GM23338 (cell line): ENCODE data around the gene ACOXL. TPM values are rescaled to one million over a fixed set of nuclear protein-coding genes. Genes with fewer than 3 reads are reported as not detected.

Experiments used
- ATAC-seq: fragments of 200-7000 bp; cut with Tn5 transposase; 3 replicates; pipeline ENCODE4 v1.9.1; 2020
- DNase-seq: peaks from one replicate; pipeline ENCODE4 v3.0.0-alpha.2; 2015; ENCODE audit warnings: low spot score
- H2AFZ ChIP-seq: fragments of 200-600 bp; sonication (generic); 2 replicates; pipeline ENCODE4 v1.8.0; 2016; ENCODE audit warnings: antibody characterized with exemption, mild to moderate bottlenecking, moderate library complexity
- H3F3A ChIP-seq: fragments of 200-600 bp; sonication (generic); replicated peaks from 2 replicates; pipeline ENCODE4 v1.8.0; 2017; ENCODE audit warnings: antibody characterized with exemption, mixed run types, low read depth
- H3K27ac ChIP-seq: fragments of 200-600 bp; sonication (generic); 2 replicates; pipeline ENCODE4 v1.6.1; 2016; ENCODE audit warnings: low read depth
- H3K27me3 ChIP-seq: fragments of 200-600 bp; sonication (generic); 2 replicates; pipeline ENCODE4 v1.8.0; 2016; ENCODE audit warnings: mild to moderate bottlenecking, mixed run types, moderate library complexity; ENCODE audit not compliant: insufficient read depth
- H3K36me3 ChIP-seq: fragments of 200-600 bp; sonication (generic); 2 replicates; pipeline ENCODE4 v1.8.0; 2016; ENCODE audit warnings: mild to moderate bottlenecking; ENCODE audit not compliant: insufficient read depth
- H3K4me1 ChIP-seq: fragments of 200-600 bp; sonication (generic); 2 replicates; pipeline ENCODE4 v1.8.0; 2016; ENCODE audit warnings: mild to moderate bottlenecking, moderate library complexity; ENCODE audit not compliant: insufficient read depth
- H3K4me2 ChIP-seq: fragments of 200-600 bp; sonication (generic); 2 replicates; pipeline ENCODE4 v1.7.1; 2017; ENCODE audit warnings: mixed run types
- H3K4me3 ChIP-seq: fragments of 200-600 bp; sonication (generic); 2 replicates; pipeline ENCODE4 v1.6.1; 2016; ENCODE audit warnings: mixed run types
- H3K79me2 ChIP-seq: fragments of 200-600 bp; sonication (generic); replicated peaks from 2 replicates; pipeline ENCODE4 v1.8.0; 2017; ENCODE audit warnings: mild to moderate bottlenecking; ENCODE audit not compliant: insufficient read depth
- H3K9me2 ChIP-seq: fragments of 200-600 bp; sonication (generic); 2 replicates; pipeline ENCODE4 v1.8.0; 2017; ENCODE audit not compliant: insufficient read depth
- H4K20me1 ChIP-seq: fragments of 200-600 bp; sonication (generic); replicated peaks from 2 replicates; pipeline ENCODE4 v1.8.0; 2017; ENCODE audit warnings: mild to moderate bottlenecking; ENCODE audit not compliant: insufficient read depth
- H3K27ac Mint-ChIP-seq: 2 replicates; pipeline ENCODE4 v1.8.0; 2020; ENCODE audit warnings: inconsistent platforms, mild to moderate bottlenecking, moderate library complexity, mixed read lengths
- H3K27me3 Mint-ChIP-seq: 3 replicates; pipeline ENCODE4 v1.8.0; 2022; ENCODE audit warnings: low read depth, mild to moderate bottlenecking, moderate library complexity, mixed read lengths, inconsistent platforms; ENCODE audit not compliant: insufficient read depth, poor library complexity
- H3K36me3 Mint-ChIP-seq: 3 replicates; pipeline ENCODE4 v1.8.0; 2021; ENCODE audit warnings: low read depth, mild to moderate bottlenecking, inconsistent platforms, moderate library complexity, mixed read lengths
- H3K4me1 Mint-ChIP-seq: 3 replicates; pipeline ENCODE4 v1.8.0; 2020; ENCODE audit warnings: mild to moderate bottlenecking, inconsistent platforms, mixed read lengths
- H3K4me3 Mint-ChIP-seq: 3 replicates; pipeline ENCODE4 v1.8.0; 2021; ENCODE audit warnings: moderate library complexity, mild to moderate bottlenecking, inconsistent platforms, mixed read lengths
- H3K9me3 Mint-ChIP-seq: 3 replicates; pipeline ENCODE4 v1.8.0; 2020; ENCODE audit warnings: moderate library complexity, mild to moderate bottlenecking, inconsistent platforms, mixed read lengths
- CREB1 ChIP-seq: fragments of 250-450 bp; sonication (Bioruptor Pico); IDR thresholded peaks from 2 replicates; pipeline ENCODE4 v1.5.0; 2020; ENCODE audit warnings: low read depth, mild to moderate bottlenecking, moderate library complexity
- ETS1 ChIP-seq: IDR thresholded peaks from 2 replicates; pipeline ENCODE4 v1.6.1; 2016; ENCODE audit warnings: antibody characterized with exemption
- POLR2AphosphoS5 ChIP-seq: IDR thresholded peaks from 2 replicates; pipeline ENCODE4 v1.6.1; 2016; ENCODE audit warnings: antibody characterized with exemption, low read depth
- ZNF331 ChIP-seq: fragments of 250-450 bp; sonication (Bioruptor Pico); IDR thresholded peaks from 2 replicates; pipeline ENCODE4 v1.5.0; 2020; ENCODE audit warnings: low read depth, mild to moderate bottlenecking, moderate library complexity
- polyA plus RNA-seq: library from polyadenylated mRNA; unstranded; fragments of >200 nt; fragmentation: Nextera tagmentation; extraction: Ambion mirVana; gene quantifications from 2 replicates; pipeline ENCODE4 v1.2.1, GENCODE V29; 2016
- total RNA-seq: library from RNA; depleted of rRNA; stranded (reverse); fragments of >200 nt; shearing (Covaris generic); gene quantifications from 2 replicates; pipeline ENCODE4 v1.2.3, GENCODE V29; 2014
- TF ChIP-seq, protein P1 (sequence below): fragments of 250-450 bp; sonication (Bioruptor Pico); IDR thresholded peaks from 2 replicates; pipeline ENCODE4 v1.5.0; 2020; ENCODE audit warnings: mild to moderate bottlenecking, moderate library complexity

ACOXL gene
- total and polyA plus RNA-seq, 2 experiments from 2014 or later: 9.0 to 14.7 TPM

DNA sequence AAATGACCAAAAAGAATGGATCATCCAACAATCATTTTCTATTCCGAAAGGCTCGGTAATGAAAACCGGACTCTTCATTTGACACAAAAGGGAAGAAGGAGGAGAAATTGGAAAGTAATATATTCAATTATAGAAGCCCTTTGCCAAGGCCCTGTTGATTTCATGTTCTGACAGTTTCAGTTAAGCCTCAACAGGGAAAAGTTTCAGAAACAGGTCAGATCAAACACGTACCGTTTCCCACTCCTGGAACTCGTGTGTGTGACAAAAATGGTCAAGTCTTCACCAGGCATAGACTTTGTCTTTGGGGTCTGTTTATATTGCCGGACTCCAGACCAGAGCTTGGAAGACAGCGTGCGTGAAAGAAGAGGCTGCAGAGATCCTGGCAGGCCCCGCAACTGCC, 287.0 kb downstream of the ACOXL start (continued):
- no peak for TF ChIP-seq ETS1

DNA sequence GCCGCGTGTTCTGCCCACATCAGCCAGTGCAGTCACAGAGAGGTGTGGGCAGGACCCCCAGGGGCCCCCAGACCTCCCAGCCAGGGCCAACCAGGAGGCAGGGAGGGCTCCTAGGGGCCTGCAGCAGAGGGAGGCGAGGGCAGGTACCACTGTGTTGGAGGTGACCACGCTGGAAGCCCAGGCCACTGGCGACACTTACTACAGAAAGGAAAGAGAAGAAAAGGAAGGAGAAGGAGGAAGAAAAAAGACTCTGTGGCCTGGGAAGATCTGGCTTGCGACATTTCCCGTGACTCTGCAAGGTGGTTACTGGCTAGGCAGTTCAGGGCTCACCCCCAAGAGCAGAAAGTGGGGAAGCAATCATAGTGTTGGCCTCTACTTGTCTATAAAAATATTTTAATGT, 290.3 kb downstream of the ACOXL start:
- Histone ChIP-seq H3K4me2 (no peak overlapping the region), H3K4me3 (no peak overlapping the region), H2AFZ (no peak overlapping the region), H3K27me3 (no peaks in the 10 kb centered on the region), H3K27ac (no peak overlapping the region), H3K36me3 (no peaks in the 10 kb centered on the region), H3K4me1 (no peaks in the 10 kb centered on the region), H4K20me1 (no peaks in the 10 kb centered on the region), H3K9me2 (no peaks in the 10 kb centered on the region), H3F3A (no peaks in the 10 kb centered on the region), H3K79me2 (no peaks in the 10 kb centered on the region)
- peaks cover 6% of the 10 kb centered on the region for H3K27me3 Mint-ChIP-seq
- ATAC-seq (no peak), DNase-seq (no peak)
- no peak overlapping the region for H3K4me3 Mint-ChIP-seq
- no peaks in the 10 kb centered on the region for H3K4me1 Mint-ChIP-seq
- no peak overlapping the region for H3K27ac Mint-ChIP-seq
- no peak for TF ChIP-seq ETS1
- TF ChIP-seq ZNF331 (CRISPR knock-in tag): no peak
- no peak for TF ChIP-seq POLR2AphosphoS5
- TF ChIP-seq, protein P1, sequence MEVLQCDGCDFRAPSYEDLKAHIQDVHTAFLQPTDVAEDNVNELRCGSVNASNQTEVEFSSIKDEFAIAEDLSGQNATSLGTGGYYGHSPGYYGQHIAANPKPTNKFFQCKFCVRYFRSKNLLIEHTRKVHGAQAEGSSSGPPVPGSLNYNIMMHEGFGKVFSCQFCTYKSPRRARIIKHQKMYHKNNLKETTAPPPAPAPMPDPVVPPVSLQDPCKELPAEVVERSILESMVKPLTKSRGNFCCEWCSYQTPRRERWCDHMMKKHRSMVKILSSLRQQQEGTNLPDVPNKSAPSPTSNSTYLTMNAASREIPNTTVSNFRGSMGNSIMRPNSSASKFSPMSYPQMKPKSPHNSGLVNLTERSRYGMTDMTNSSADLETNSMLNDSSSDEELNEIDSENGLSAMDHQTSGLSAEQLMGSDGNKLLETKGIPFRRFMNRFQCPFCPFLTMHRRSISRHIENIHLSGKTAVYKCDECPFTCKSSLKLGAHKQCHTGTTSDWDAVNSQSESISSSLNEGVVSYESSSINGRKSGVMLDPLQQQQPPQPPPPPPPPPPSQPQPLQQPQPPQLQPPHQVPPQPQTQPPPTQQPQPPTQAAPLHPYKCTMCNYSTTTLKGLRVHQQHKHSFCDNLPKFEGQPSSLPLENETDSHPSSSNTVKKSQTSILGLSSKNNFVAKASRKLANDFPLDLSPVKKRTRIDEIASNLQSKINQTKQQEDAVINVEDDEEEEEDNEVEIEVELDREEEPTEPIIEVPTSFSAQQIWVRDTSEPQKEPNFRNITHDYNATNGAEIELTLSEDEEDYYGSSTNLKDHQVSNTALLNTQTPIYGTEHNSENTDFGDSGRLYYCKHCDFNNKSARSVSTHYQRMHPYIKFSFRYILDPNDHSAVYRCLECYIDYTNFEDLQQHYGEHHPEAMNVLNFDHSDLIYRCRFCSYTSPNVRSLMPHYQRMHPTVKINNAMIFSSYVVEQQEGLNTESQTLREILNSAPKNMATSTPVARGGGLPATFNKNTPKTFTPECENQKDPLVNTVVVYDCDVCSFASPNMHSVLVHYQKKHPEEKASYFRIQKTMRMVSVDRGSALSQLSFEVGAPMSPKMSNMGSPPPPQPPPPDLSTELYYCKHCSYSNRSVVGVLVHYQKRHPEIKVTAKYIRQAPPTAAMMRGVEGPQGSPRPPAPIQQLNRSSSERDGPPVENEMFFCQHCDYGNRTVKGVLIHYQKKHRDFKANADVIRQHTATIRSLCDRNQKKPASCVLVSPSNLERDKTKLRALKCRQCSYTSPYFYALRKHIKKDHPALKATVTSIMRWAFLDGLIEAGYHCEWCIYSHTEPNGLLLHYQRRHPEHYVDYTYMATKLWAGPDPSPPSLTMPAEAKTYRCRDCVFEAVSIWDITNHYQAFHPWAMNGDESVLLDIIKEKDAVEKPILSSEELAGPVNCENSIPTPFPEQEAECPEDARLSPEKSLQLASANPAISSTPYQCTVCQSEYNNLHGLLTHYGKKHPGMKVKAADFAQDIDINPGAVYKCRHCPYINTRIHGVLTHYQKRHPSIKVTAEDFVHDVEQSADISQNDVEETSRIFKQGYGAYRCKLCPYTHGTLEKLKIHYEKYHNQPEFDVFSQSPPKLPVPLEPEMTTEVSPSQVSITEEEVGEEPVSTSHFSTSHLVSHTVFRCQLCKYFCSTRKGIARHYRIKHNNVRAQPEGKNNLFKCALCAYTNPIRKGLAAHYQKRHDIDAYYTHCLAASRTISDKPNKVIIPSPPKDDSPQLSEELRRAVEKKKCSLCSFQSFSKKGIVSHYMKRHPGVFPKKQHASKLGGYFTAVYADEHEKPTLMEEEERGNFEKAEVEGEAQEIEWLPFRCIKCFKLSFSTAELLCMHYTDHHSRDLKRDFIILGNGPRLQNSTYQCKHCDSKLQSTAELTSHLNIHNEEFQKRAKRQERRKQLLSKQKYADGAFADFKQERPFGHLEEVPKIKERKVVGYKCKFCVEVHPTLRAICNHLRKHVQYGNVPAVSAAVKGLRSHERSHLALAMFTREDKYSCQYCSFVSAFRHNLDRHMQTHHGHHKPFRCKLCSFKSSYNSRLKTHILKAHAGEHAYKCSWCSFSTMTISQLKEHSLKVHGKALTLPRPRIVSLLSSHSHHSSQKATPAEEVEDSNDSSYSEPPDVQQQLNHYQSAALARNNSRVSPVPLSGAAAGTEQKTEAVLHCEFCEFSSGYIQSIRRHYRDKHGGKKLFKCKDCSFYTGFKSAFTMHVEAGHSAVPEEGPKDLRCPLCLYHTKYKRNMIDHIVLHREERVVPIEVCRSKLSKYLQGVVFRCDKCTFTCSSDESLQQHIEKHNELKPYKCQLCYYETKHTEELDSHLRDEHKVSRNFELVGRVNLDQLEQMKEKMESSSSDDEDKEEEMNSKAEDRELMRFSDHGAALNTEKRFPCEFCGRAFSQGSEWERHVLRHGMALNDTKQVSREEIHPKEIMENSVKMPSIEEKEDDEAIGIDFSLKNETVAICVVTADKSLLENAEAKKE (CRISPR knock-in tag): no peak
- TF ChIP-seq CREB1 (CRISPR knock-in tag): no peak
- H3K9me3 Mint-ChIP-seq: no peaks in the 10 kb centered on the region
- H3K36me3 Mint-ChIP-seq: no peaks in the 10 kb centered on the region
